K562 (cell line): Measurements from ENCODE around the gene SLC39A12. TPM values are rescaled to one million over a fixed set of nuclear protein-coding genes. Genes with fewer than 3 reads are reported as not detected.

Source experiments
- ATAC-seq: fragments of 200-7000 bp; cut with Tn5 transposase; 3 replicates; pipeline ENCODE4 v1.9.1; 2020; ENCODE audit warnings: moderate library complexity
- BruUV-seq: library from RNA; stranded (reverse); fragments of 400-500 nt; replicated peaks from 2 replicates; lab custom pipeline; 2021; lab: Mats Ljungman, UMichigan
- CTCF ChIA-PET: fragments of 300-600 bp; formaldehyde crosslinking; extraction: SDS; loops from one replicate; lab custom pipeline; 2021; ENCODE audit warnings: low intra/inter-chr PET ratio; lab: Yijun Ruan, JAX
- POLR2A ChIA-PET: fragments of 300-600, 350-650 bp; sonication (Branson Sonifier 250); formaldehyde crosslinking; extraction: SDS; loops from one replicate; lab custom pipeline; 2021; ENCODE audit warnings: antibody characterized with exemption, inconsistent platforms; lab: Yijun Ruan, JAX
- DNase-seq, 4 experiments: peaks; one replicate each; pipeline versions ENCODE4 v3.0.0 to v3.0.0-alpha.2; 2011 to 2018; ENCODE audit warnings: low spot score in 3 of 4, mixed read lengths in 3 of 4; ENCODE audit errors: extremely low read depth in 1 of 4
- FAIRE-seq: peaks from 2 replicates; lab custom pipeline; 2011; peaks lifted over from hg19 to GRCh38; lab: Jason Lieb, UNC
- H2AFZ ChIP-seq: 2 replicates; pipeline ENCODE4 v1.6.0; 2011; ENCODE audit warnings: low read depth, low read length, control low read depth, inconsistent platforms
- H3K27ac ChIP-seq: fragments of 200-600 bp; 3 replicates; pipeline ENCODE4 v1.8.0; 2011; ENCODE audit warnings: low read depth, mild to moderate bottlenecking, control low read depth, inconsistent platforms, low read length, moderate library complexity, mixed read lengths; ENCODE audit errors: extremely low read depth
- H3K27me3 ChIP-seq, 2 experiments: fragments of 300-600 bp in 1 of 2; 2 replicates in 1 of 2; 3 replicates in 1 of 2; pipeline versions ENCODE4 v1.6.0 to v1.8.0; 2011; ENCODE audit warnings: inconsistent platforms in 2 of 2, low read length in 2 of 2, mild to moderate bottlenecking in 1 of 2, mixed read lengths in 1 of 2, moderate library complexity in 1 of 2; ENCODE audit not compliant: control insufficient read depth in 2 of 2, insufficient read depth in 2 of 2
- H3K36me3 ChIP-seq: fragments of 300-600 bp; 3 replicates; pipeline ENCODE4 v1.8.0; 2011; ENCODE audit warnings: mild to moderate bottlenecking, low read length, inconsistent platforms; ENCODE audit not compliant: control insufficient read depth, insufficient read depth
- H3K4me1 ChIP-seq, 2 experiments: fragments of 200-600 bp in 1 of 2; replicated peaks in 1 of 2; 2 replicates in 1 of 2; 3 replicates in 1 of 2; pipeline versions ENCODE4 v1.5.1 to v1.8.0; 2011; ENCODE audit warnings: inconsistent platforms in 2 of 2, low read length in 2 of 2, mild to moderate bottlenecking in 1 of 2, mixed read lengths in 1 of 2, moderate library complexity in 1 of 2; ENCODE audit not compliant: control insufficient read depth in 2 of 2, insufficient read depth in 2 of 2
- H3K4me2 ChIP-seq: 2 replicates; pipeline ENCODE4 v1.6.1; 2011; ENCODE audit warnings: low read length, control low read depth, inconsistent platforms, mixed read lengths; ENCODE audit not compliant: insufficient read depth
- H3K4me3 ChIP-seq: fragments of 200-600 bp; sonication (generic), shearing (Covaris generic); 2 replicates; pipeline ENCODE4 v1.5.1; 2016; ENCODE audit warnings: control low read depth, inconsistent platforms
- H3K79me2 ChIP-seq: fragments of 200-600 bp; 3 replicates; pipeline ENCODE4 v1.8.0; 2011; ENCODE audit warnings: low read length, inconsistent platforms; ENCODE audit not compliant: control insufficient read depth, insufficient read depth
- H3K9ac ChIP-seq, 2 experiments: 2 replicates each; pipeline versions ENCODE4 v1.6.0 to v1.6.1; 2011; ENCODE audit warnings: low read depth in 2 of 2, low read length in 2 of 2, control low read depth in 1 of 2, inconsistent platforms in 1 of 2, mild to moderate bottlenecking in 1 of 2, mixed read lengths in 1 of 2; ENCODE audit not compliant: insufficient read depth in 1 of 2
- H3K9me1 ChIP-seq: one replicate; pipeline ENCODE4 v1.6.0; 2011; ENCODE audit warnings: inconsistent platforms, mild to moderate bottlenecking, low read length, moderate library complexity; ENCODE audit not compliant: control insufficient read depth, insufficient read depth
- H3K9me3 ChIP-seq: replicated peaks from 2 replicates; pipeline ENCODE4 v1.5.1; 2011; ENCODE audit warnings: low read depth, low read length, inconsistent platforms; ENCODE audit not compliant: control insufficient read depth, insufficient read depth
- H4K20me1 ChIP-seq: replicated peaks from 2 replicates; pipeline ENCODE4 v1.6.1; 2011; ENCODE audit warnings: low read length, inconsistent platforms, mixed read lengths; ENCODE audit not compliant: control insufficient read depth, insufficient read depth
- MYC ChIP-seq, 2 experiments: fragments of 250-450 bp in 1 of 2; sonication (Bioruptor Pico) in 1 of 2; IDR thresholded peaks; 2 replicates each; pipeline versions ENCODE4 v1.5.1 to v1.6.1; 2012 to 2021; ENCODE audit warnings: low read depth in 2 of 2, borderline replicate concordance in 1 of 2, improper control_type of control experiment in 1 of 2, low read length in 1 of 2, mild to moderate bottlenecking in 1 of 2, moderate library complexity in 1 of 2
- SMARCC2 ChIP-seq: fragments of 450-650 bp; IDR thresholded peaks from 2 replicates; pipeline ENCODE4 v1.6.1; 2017; ENCODE audit warnings: antibody characterized with exemption, moderate library complexity, mild to moderate bottlenecking, low read depth
- ZNF347 ChIP-seq: fragments of 450-650 bp; formaldehyde crosslinking; IDR thresholded peaks from 2 replicates; pipeline ENCODE4 v1.4.0; 2020; ENCODE audit warnings: low read depth, mild to moderate bottlenecking, moderate library complexity
- ZZZ3 ChIP-seq: fragments of 450-650 bp; IDR thresholded peaks from 2 replicates; pipeline ENCODE4 v1.6.1; 2016; ENCODE audit warnings: antibody characterized with exemption, mild to moderate bottlenecking, moderate library complexity
- WGBS: fragments of 100-300 bp; shearing (Covaris generic); methylation state at CpG from one replicate; pipeline ENCODE4 v1.1.6; 2016; ENCODE audit warnings: low coverage, mixed read lengths; ENCODE audit not compliant: insufficient coverage; ENCODE audit errors: missing lambda C conversion rate; 5-methylcytosine and 5-hydroxymethylcytosine counted together
- in situ Hi-C: fragments of 300-500 bp; cut with MboI; formaldehyde crosslinking; loops from 4 replicates; pipeline ENCODE4 v1.15.0; 2018; ENCODE audit warnings: inconsistent platforms, mixed read lengths
- intact Hi-C: fragments of 100-400 bp; cut with micrococcal nuclease; formaldehyde crosslinking; loops from 2 replicates; pipeline ENCODE4 v1.14.2; 2022
- polyA plus RNA-seq, 8 experiments: library from polyadenylated mRNA; depleted of rRNA in 4 of 8; stranded (reverse) in 5 of 8; unstranded in 3 of 8; fragments of >200 nt; fragmentation: Nextera tagmentation in 2 of 8; fragmentation: Illumina TruSeq in 1 of 8; extraction: Ambion mirVana in 2 of 8; extraction: Trizol in 1 of 8; gene quantifications; 2 replicates each; pipeline versions ENCODE4 v1.2.1 to v1.2.3, GENCODE V29; 2011 to 2014; ENCODE audit warnings: inconsistent platforms in 1 of 8, missing spikeins in 1 of 8
- total RNA-seq, 7 experiments: library from RNA; depleted of rRNA in 6 of 7; stranded (reverse); fragments of >200 nt in 6 of 7; fragmentation: Illumina TruSeq in 2 of 7; extraction: Trizol in 2 of 7; gene quantifications; 2 replicates each; pipeline versions ENCODE4 v1.2.1 to v1.2.3, GENCODE V29; 2011 to 2021; ENCODE audit warnings: low replicate concordance in 1 of 7
- TF ChIP-seq, protein P1 (sequence below): sonication (generic); formaldehyde crosslinking; IDR thresholded peaks from 2 replicates; pipeline ENCODE4 v1.8.0; 2022; ENCODE audit warnings: mild to moderate bottlenecking, missing genetic modification reagents, borderline replicate concordance
- TF ChIP-seq, protein P2 (sequence below): fragments of 450-650 bp; IDR thresholded peaks from 2 replicates; pipeline ENCODE4 v1.6.1; 2016

SLC39A12 gene
- total and polyA plus RNA-seq, 9 of the 15 experiments (the other 6 are each of a cell fraction or from before 2014, with no cell fraction given), result not detected

DNA sequence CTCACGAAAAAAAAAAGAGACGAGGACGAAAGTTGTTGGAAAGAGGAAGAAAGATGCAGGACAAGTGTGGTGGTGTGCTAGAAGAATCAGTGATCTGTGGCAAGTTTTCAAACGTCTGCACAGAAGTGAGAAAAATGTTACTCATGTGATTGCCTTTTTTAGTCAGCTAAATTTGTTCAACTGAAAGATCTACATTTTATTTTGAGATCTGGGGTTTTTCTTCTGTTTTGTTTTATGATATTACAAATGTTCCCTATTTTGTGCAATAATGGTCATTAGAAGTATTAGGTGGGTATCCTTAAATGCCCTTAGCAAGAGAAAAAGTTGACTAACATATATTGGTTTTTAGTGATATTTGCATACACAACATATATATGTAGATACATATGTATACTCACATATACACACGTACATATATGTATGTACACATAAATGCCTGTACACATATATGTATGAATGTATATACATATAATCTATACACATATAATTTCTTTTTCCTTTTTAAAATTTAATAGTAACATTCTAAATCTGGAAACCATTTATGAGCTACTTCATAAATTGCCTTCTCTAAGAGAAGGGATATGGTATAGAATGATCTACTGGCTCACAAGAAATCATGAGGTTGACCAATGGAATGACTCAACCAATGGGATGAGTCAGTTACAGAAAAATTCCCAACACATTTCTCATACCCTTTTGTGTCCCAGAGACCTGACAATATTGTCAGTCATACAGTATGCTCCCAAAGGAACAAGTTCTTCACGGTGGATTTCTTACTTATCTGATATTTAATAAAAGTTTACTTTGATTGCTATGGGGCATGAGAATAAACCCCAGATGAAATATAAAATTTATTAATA lies 38.4 kb downstream of the SLC39A12 start:
- Histone ChIP-seq H3K4me1 (no peaks in the 10 kb centered on the region), H3K4me3 (no peak overlapping the region), H3K4me2 (no peak overlapping the region), H3K9me3 (no peaks in the 10 kb centered on the region), H3K36me3 (no peaks in the 10 kb centered on the region), H3K9ac (no peak overlapping the region), H2AFZ (no peak overlapping the region), H3K27me3 (peaks cover 0 to 3% of the 10 kb centered on the region in 2 experiments; a peak in 1 of 5 replicates), H3K79me2 (no peaks in the 10 kb centered on the region), H4K20me1 (no peaks in the 10 kb centered on the region), H3K27ac (no peak overlapping the region), H3K9me1 (no peaks in the 10 kb centered on the region)
- intact Hi-C loops (no loop called here), in situ Hi-C loops (no loop called here)
- CTCF ChIA-PET, result no interaction called here
- TF ChIP-seq, protein P1, sequence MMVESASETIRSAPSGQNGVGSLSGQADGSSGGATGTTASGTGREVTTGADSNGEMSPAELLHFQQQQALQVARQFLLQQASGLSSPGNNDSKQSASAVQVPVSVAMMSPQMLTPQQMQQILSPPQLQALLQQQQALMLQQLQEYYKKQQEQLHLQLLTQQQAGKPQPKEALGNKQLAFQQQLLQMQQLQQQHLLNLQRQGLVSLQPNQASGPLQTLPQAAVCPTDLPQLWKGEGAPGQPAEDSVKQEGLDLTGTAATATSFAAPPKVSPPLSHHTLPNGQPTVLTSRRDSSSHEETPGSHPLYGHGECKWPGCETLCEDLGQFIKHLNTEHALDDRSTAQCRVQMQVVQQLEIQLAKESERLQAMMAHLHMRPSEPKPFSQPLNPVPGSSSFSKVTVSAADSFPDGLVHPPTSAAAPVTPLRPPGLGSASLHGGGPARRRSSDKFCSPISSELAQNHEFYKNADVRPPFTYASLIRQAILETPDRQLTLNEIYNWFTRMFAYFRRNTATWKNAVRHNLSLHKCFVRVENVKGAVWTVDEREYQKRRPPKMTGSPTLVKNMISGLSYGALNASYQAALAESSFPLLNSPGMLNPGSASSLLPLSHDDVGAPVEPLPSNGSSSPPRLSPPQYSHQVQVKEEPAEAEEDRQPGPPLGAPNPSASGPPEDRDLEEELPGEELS (CRISPR knock-in tag), result no peak
- TF ChIP-seq, protein P2, sequence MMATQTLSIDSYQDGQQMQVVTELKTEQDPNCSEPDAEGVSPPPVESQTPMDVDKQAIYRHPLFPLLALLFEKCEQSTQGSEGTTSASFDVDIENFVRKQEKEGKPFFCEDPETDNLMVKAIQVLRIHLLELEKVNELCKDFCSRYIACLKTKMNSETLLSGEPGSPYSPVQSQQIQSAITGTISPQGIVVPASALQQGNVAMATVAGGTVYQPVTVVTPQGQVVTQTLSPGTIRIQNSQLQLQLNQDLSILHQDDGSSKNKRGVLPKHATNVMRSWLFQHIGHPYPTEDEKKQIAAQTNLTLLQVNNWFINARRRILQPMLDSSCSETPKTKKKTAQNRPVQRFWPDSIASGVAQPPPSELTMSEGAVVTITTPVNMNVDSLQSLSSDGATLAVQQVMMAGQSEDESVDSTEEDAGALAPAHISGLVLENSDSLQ, result no peak
- TF ChIP-seq MYC (IDR thresholded peaks at IDR 0.05; ENCODE audit: low read depth, low read length), result no peak
- TF ChIP-seq MYC (CRISPR knock-in tag; IDR thresholded peaks at IDR 0.05; ENCODE audit: borderline replicate concordance, low read depth), result no peak
- TF ChIP-seq SMARCC2, result no peak
- TF ChIP-seq ZZZ3, result no peak
- TF ChIP-seq ZNF347 (CRISPR knock-in tag), result no peak
- no peak for DNase-seq
- POLR2A ChIA-PET, result interaction anchor here (1.6 kb wide), 1 partner anchor 8 kb away, joined by 4 read pairs; no protein-coding TSS in a partner anchor
- BruUV-seq, result no TSS peak
- FAIRE-seq, result no peak
- under 1% methylated on average over 6 of the region's 6 CpGs for WGBS
- no peak for ATAC-seq
